Large intestine (tissue), 3 donors: ENCODE data around the gene SYT3. TPM values are rescaled to one million over a fixed set of nuclear protein-coding genes. Genes with fewer than 3 reads are reported as not detected.

ENCODE experiments used
- DNase-seq, 2 donors: peaks; one replicate each; pipeline versions ENCODE4 v3.0.0 to v3.0.0-alpha.2; 2013
- H3K27ac ChIP-seq: one replicate; pipeline ENCODE4 v1.5.1; 2013; ENCODE audit warnings: low read length
- H3K27me3 ChIP-seq: 2 replicates; pipeline ENCODE4 v1.6.1; 2013; ENCODE audit warnings: low read length; ENCODE audit not compliant: control insufficient read depth, insufficient read depth
- H3K36me3 ChIP-seq: 2 replicates; pipeline ENCODE4 v1.6.1; 2013; ENCODE audit warnings: low read length; ENCODE audit not compliant: control insufficient read depth, insufficient read depth
- H3K4me1 ChIP-seq: one replicate; pipeline ENCODE4 v1.6.1; 2013; ENCODE audit warnings: low read length; ENCODE audit not compliant: control insufficient read depth, insufficient read depth
- H3K4me3 ChIP-seq: one replicate; pipeline ENCODE4 v1.5.1; 2013; ENCODE audit warnings: low read length
- H3K9me3 ChIP-seq: one replicate; pipeline ENCODE4 v1.6.1; 2013; ENCODE audit warnings: mild to moderate bottlenecking, low read depth, low read length, moderate library complexity; ENCODE audit not compliant: control insufficient read depth
- WGBS: methylation state at CpG from one replicate; pipeline ENCODE4 v1.1.5; 2013; ENCODE audit warnings: low lambda C conversion rate; ENCODE audit not compliant: insufficient coverage; 5-methylcytosine and 5-hydroxymethylcytosine counted together
- polyA plus RNA-seq: library from polyadenylated mRNA; unstranded; fragments of 120-200 nt; gene quantifications from one replicate; pipeline ENCODE4 v1.2.1, GENCODE V29; 2013

Gene SYT3
- polyA plus RNA-seq, 1 donor = 0.93 TPM

DNA sequence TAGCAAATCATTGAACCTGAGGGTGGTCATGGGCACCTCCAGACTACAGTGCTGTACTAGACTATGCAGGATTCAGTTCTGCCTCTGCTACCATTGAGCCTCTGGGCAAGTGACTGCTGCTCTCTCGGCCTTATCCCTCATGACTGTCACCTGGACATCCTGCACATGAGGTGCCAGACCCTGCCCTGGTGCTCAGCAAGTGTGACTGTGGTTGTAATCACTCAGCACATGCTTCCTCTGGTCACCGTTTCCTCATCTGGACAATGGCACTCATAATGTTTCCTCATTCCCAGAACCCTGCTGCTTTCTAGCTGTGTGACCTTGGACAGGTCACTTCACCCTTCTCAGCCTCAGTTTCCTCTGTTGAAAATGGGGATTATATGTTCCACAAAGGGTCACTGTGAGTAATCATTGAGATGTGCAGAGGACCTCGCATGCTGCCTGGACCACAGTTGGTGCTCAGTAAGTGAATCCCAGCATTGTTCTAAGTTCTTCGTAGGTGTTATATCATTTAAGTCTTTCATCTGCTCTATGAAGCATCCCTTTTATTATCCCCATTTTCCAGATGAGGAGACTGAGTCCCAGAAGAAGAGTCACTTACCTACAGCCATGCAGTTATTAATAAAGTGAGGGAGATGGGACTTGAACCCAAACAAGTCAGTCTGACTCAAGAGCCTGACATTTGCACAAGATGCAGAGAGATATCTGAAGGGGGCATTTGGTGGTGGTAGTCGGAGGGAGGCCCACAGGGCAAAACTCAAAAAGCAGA is 3.2 kb downstream of the SYT3 start:
- H3K27me3 ChIP-seq = peaks cover 40% of the 10 kb centered on the region
- no CpG with 5 or more reads among the region's 5 CpGs for WGBS
- peaks cover 10% of the 10 kb centered on the region for H3K9me3 ChIP-seq
- H3K36me3 ChIP-seq = no peaks in the 10 kb centered on the region
- no peak for DNase-seq
- H3K27ac ChIP-seq = no peak overlapping the region
- H3K4me3 ChIP-seq = no peak overlapping the region
- no peaks in the 10 kb centered on the region for H3K4me1 ChIP-seq

DNA sequence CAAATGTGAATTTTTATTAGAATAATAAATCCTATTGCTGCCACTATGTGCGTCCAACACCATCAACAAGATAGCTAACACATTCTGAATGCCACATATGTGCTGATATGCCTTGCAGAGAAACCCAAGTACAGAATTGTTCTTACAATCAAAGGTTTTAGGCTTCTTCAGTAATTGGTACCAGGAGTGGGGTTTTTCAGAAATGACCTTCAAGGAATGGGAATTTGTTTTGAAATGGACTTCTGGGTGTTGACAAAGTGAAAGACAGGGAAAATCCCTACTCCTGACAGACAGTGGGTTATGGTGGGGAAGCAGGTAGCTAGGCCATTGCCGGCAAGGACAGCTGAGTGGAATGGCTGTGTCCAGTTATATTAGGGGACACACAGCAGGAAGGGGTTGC is 5.7 kb downstream of the SYT3 start:
- H3K4me3 ChIP-seq = no peak overlapping the region
- H3K27ac ChIP-seq = no peak overlapping the region
- H3K9me3 ChIP-seq = peaks cover 8% of the 10 kb centered on the region
- H3K36me3 ChIP-seq = no peaks in the 10 kb centered on the region
- DNase-seq = no peak
- no peaks in the 10 kb centered on the region for H3K4me1 ChIP-seq
- WGBS = no CpG with 5 or more reads among the region's 2 CpGs
- H3K27me3 ChIP-seq = peaks cover 21% of the 10 kb centered on the region

DNA sequence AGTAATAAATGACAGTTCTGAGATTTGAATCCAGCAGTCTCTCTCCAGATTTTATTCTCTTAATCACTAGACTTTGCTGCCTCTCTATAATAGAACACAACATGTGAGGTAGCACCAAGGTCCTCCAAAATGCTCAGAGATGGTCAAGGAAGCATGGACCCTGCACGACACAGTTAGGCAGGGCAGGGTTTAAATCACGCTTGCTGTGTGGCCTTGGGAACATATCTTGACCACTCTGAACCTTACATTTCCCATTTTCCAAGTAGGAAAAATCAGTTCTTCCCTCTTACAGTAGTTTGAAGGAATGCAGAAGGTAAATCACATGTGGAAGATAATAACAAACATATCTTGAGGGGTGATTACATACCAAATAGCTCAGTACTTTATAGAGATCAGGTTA is 6.3 kb downstream of the SYT3 start:
- Histone ChIP-seq H3K36me3 (no peaks in the 10 kb centered on the region), H3K27ac (no peak overlapping the region), H3K9me3 (peaks cover 7% of the 10 kb centered on the region), H3K4me1 (no peaks in the 10 kb centered on the region), H3K4me3 (no peak overlapping the region), H3K27me3 (peaks cover 15% of the 10 kb centered on the region)
- no CpG with 5 or more reads among the region's 2 CpGs for WGBS
- DNase-seq = no peak

DNA sequence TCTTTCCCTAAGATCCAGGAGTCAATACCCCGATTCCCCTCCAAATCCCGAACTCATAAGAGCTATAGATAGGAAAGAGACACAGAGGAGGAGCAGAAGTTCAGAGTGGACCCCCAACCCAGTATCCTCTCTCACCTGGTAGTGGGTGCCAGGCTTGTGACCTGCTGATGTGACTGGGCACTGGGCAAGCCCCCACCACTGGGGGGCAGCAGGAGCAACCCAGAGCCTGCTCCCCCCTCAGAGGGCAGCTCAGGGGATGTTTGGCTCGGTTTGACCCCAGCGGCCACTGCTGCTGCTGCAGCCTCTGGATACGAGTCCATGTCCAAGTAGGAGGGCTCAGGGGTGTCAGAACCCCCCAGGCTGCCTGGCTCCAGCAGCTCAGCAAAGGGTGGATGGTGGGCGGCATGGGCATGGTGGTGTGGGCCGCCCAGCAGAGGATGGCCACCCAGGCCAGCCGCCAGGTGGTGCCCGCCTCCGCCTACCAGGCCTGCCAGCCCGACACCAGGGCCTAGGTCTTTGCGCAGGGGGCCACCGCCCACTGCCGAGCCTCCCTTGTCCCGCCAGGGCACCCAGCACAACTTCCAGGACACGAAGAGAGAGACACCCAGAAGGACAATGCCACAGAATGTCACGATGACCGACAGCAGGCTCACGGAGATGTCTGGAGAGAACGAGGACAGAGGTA is 7.4 kb downstream of the SYT3 start:
- no peak for DNase-seq
- WGBS = 100% methylated on average over 1 of the region's 20 CpGs
- Histone ChIP-seq H3K36me3 (no peaks in the 10 kb centered on the region), H3K27me3 (peaks cover 4% of the 10 kb centered on the region), H3K4me3 (no peak overlapping the region), H3K4me1 (no peaks in the 10 kb centered on the region), H3K9me3 (peaks cover 7% of the 10 kb centered on the region), H3K27ac (no peak overlapping the region)

DNA sequence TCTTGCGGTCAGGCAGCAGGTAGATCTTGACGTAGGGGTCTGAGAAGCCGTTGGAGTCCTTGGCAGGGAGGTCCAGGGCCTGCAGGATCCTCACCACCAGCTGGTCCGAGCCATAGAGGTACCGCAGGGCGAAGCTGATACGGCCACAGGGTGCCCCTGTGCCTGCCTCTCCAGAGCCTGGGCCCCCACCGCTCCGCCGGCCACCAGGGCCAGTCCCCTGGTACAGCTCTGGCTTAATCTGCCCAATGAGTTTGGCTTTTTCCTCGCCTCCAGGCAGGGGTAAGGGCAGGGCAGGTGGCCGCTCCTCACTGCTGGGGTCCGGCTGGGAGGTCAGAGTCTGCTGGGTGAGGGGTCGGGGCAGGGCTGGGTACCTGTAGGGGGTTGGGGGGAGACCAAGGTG is 9.9 kb downstream of the SYT3 start:
- no CpG with 5 or more reads among the region's 14 CpGs for whole genome bisulfite sequencing
- H3K36me3 ChIP-seq = no peaks in the 10 kb centered on the region
- H3K9me3 ChIP-seq = peaks cover 7% of the 10 kb centered on the region
- no peak for DNase-seq
- H3K27ac ChIP-seq = no peak overlapping the region
- no peak overlapping the region for H3K4me3 ChIP-seq
- no peaks in the 10 kb centered on the region for H3K4me1 ChIP-seq
- H3K27me3 ChIP-seq = no peaks in the 10 kb centered on the region

DNA sequence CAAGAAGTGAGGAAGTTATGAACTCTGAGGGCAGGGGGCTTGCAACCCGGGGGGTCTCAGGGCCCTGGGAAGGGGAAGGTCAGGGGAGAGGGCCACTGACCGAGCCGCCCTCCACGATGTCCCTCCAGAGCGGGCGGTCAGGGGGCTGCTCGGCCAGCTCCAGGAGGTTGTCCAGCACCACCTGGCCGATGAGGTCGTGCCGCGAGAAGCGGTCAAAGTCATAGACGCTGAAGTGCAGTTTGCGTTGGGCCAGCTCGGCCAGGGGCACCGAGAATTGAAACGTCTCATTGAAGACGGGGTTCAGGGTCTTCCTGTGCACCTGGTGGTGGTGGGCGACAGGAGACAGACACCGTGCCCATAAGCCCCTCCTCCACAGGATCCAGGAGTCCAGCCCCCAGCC is 10.5 kb downstream of the SYT3 start:
- Histone ChIP-seq H3K36me3 (no peaks in the 10 kb centered on the region), H3K4me1 (no peaks in the 10 kb centered on the region), H3K9me3 (peaks cover 5% of the 10 kb centered on the region), H3K27me3 (no peaks in the 10 kb centered on the region), H3K4me3 (no peak overlapping the region), H3K27ac (no peak overlapping the region)
- WGBS = no CpG with 5 or more reads among the region's 20 CpGs
- DNase-seq = no peak

DNA sequence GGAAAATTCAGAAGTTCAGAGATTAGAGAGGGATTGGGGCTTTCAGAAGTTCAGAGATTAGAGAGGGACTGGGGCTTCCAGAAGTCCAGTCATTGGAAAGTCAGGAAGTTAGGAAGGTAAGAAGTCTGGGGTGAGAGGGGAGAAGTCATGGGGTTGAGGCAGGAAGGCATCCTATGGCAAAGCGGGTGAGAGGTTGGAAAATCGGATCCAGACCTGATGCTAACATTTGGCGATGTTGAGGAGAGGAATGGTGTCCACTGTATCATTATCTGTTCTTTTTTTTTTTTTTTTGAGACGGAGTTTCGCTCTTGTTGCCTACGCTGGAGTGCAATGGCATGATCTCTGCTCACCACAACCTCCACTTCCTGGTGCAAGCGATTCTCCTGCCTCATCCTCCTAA is 11.1 kb downstream of the SYT3 start:
- no peak overlapping the region for H3K27ac ChIP-seq
- H3K27me3 ChIP-seq = no peaks in the 10 kb centered on the region
- no peaks in the 10 kb centered on the region for H3K36me3 ChIP-seq
- WGBS = no CpG with 5 or more reads among the region's 7 CpGs
- no peaks in the 10 kb centered on the region for H3K4me1 ChIP-seq
- no peak for DNase-seq
- no peaks in the 10 kb centered on the region for H3K9me3 ChIP-seq
- no peak overlapping the region for H3K4me3 ChIP-seq

DNA sequence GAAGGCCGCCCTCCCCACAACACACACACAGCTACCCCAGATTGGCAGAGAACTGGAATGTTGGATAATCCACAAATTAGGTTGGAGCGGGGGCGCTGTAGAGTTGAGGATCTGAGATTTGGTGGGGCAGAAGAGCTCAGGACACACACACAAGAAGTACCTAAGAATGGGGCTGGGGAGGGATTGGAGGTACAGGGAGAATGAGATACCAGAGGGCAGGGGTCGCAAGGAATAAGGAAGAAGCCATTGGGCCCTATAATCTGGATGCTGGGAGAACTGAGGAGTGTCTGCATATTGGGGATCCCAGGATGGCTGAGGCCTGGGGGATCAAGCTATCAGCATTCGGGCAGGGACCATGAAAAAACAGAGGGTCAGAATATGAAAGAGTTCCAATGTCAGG is 11.5 kb downstream of the SYT3 start:
- WGBS = no CpG with 5 or more reads among the region's 5 CpGs
- H3K4me1 ChIP-seq = no peaks in the 10 kb centered on the region
- H3K4me3 ChIP-seq = no peak overlapping the region
- H3K27me3 ChIP-seq = no peaks in the 10 kb centered on the region
- no peak for DNase-seq
- no peaks in the 10 kb centered on the region for H3K9me3 ChIP-seq
- H3K36me3 ChIP-seq = no peaks in the 10 kb centered on the region
- no peak overlapping the region for H3K27ac ChIP-seq

DNA sequence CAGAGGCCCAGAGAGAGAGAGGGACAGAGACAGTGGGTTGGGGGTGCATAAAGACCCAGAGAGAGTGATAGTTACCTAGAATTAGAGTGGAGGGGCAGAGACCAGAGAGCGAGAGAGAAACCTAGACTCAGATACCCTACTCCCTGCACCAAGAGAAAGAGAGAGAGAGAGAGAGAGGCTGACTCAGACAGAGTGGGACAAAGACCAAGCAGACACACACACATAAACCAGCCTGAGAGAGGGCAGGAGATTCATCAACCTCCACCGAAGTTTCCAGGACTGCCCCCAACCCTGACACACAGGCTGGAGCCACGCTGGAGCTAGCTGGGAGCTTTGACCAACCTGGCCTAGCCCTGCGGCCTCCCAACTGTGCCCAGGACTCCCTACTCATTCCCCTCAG is 12.9 kb downstream of the SYT3 start:
- H3K4me3 ChIP-seq = no peak overlapping the region
- no CpG with 5 or more reads among the region's 4 CpGs for WGBS
- no peaks in the 10 kb centered on the region for H3K9me3 ChIP-seq
- no peaks in the 10 kb centered on the region for H3K36me3 ChIP-seq
- no peak for DNase-seq
- H3K27me3 ChIP-seq = no peaks in the 10 kb centered on the region
- H3K27ac ChIP-seq = no peak overlapping the region
- H3K4me1 ChIP-seq = no peaks in the 10 kb centered on the region

DNA sequence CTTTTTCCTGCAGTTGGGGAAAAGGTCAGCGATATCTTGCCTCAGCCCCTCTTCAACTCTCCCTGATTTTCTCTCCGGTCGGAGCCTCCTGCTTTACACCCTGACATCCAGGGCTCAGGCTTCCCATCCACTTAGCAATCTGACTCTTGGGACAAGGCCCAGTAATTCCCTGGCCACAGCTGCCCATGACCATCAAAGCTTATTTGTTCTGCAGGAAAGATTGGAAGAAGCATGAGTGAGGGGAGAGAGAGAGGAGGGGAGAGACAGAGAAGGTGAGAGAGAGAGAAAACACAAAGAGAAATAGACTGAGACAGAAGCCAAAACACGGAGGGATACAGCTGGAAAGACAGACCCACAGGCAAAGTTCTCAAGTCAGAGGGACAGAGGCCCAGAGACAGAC is 13.7 kb downstream of the SYT3 start:
- H3K4me3 ChIP-seq = no peak overlapping the region
- WGBS = 100% methylated on average over 1 of the region's 4 CpGs
- H3K27me3 ChIP-seq = no peaks in the 10 kb centered on the region
- H3K36me3 ChIP-seq = no peaks in the 10 kb centered on the region
- no peaks in the 10 kb centered on the region for H3K9me3 ChIP-seq
- H3K27ac ChIP-seq = no peak overlapping the region
- no peaks in the 10 kb centered on the region for H3K4me1 ChIP-seq
- no peak for DNase-seq
